Nephron (organoid): ENCODE measurements around the gene PNPLA6.
"Not testable (repeated sequence)": the region's sequence is repeated elsewhere in the genome, so short reads cannot be mapped to it uniquely, and the experiment has no call there.

Experiments
- H3K27ac Mint-ChIP-seq, 3 experiments: 2 replicates each; pipeline ENCODE4 v1.8.0; 2020; ENCODE audit warnings: mixed read lengths in 3 of 3, mild to moderate bottlenecking in 2 of 3, moderate library complexity in 1 of 3
- H3K27me3 Mint-ChIP-seq: 2 replicates; pipeline ENCODE4 v1.8.0; 2021; ENCODE audit warnings: low read depth, mild to moderate bottlenecking, moderate library complexity, mixed read lengths
- H3K36me3 Mint-ChIP-seq: 2 replicates; pipeline ENCODE4 v1.8.0; 2020; ENCODE audit warnings: low read depth, mixed read lengths
- H3K4me1 Mint-ChIP-seq: 2 replicates; pipeline ENCODE4 v1.8.0; 2020; ENCODE audit warnings: mixed read lengths
- H3K4me3 Mint-ChIP-seq, 3 experiments: 2 replicates each; pipeline ENCODE4 v1.8.0; 2020; ENCODE audit warnings: mild to moderate bottlenecking in 3 of 3, mixed read lengths in 3 of 3, moderate library complexity in 2 of 3
- H3K9me3 Mint-ChIP-seq: 2 replicates; pipeline ENCODE4 v1.8.0; 2020; ENCODE audit warnings: mixed read lengths
- TF ChIP-seq, protein P1 (sequence below), 3 experiments: fragments of 200-600 bp; sonication (generic); IDR thresholded peaks; one replicate each; pipeline ENCODE4 v1.5.0; 2021; ENCODE audit warnings: antibody characterized with exemption in 3 of 3; ENCODE audit not compliant: unreplicated experiment in 3 of 3

Gene PNPLA6

DNA sequence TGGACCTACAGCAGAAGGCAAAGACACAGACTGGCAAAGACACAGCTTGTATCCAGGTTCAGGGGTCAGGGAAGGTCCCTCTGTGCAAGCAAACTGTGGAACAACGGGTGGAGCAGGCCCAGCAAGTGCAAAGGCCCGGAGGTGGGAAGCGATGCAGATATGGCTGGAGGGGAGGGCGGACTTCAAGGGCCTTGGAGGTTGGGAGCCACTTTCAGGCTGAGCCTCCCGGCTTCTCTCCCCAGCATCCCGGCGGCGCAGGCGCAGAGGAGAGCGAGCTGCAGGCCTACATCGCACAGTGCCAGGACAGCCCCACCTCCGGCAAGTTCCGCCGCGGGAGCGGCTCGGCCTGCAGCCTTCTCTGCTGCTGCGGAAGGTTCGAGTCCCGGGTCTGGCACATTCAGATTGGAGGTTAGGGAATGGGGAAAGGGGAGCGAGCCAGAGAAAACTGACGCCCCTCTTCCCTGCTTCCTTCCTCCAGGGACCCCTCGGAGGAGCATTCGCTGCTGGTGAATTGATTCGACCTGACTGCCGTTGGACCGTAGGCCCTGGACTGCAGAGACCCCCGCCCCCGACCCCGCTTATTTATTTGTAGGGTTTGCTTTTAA, 2.1 kb upstream of the PNPLA6 start:
- Mint-ChIP-seq H3K36me3 (peaks cover 8% of the 10 kb centered on the region), H3K27ac (peak overlapping the region; percentile 97 to 99 (median 97))
- TF ChIP-seq, protein P1, sequence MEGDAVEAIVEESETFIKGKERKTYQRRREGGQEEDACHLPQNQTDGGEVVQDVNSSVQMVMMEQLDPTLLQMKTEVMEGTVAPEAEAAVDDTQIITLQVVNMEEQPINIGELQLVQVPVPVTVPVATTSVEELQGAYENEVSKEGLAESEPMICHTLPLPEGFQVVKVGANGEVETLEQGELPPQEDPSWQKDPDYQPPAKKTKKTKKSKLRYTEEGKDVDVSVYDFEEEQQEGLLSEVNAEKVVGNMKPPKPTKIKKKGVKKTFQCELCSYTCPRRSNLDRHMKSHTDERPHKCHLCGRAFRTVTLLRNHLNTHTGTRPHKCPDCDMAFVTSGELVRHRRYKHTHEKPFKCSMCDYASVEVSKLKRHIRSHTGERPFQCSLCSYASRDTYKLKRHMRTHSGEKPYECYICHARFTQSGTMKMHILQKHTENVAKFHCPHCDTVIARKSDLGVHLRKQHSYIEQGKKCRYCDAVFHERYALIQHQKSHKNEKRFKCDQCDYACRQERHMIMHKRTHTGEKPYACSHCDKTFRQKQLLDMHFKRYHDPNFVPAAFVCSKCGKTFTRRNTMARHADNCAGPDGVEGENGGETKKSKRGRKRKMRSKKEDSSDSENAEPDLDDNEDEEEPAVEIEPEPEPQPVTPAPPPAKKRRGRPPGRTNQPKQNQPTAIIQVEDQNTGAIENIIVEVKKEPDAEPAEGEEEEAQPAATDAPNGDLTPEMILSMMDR (IDR thresholded peaks at IDR 0.05; ENCODE audit: unreplicated experiment in 3 of 3) = no peak

DNA sequence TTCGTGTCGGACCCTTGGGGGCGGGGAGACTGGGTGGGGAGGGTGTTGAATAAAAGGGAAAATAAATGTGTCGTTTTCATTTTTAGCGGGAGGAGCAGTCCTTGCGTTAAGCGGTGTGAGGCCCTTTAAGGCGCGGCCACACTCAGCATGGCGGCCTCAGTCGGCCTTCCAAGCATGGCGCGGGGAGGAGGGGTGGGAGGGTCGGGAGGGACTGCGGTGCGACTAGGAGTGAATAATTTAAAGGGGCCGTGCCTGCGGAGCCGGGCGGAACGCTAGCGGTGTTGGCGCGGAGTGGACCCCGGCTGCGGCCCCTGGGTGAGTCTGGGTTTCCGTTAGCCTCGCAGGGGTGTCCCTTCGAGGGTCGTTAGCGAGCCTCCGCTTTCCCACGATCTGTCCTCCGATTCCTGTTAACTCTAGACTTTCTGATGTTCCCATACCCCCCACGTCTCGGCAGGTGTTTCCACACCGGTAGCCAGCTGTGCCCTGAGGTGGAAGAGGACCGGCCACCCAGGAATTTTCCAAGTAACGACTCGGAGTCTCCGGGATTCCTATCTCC, 1.5 kb upstream of the PNPLA6 start:
- TF ChIP-seq, protein P1 (IDR thresholded peaks at IDR 0.05; ENCODE audit: unreplicated experiment in 3 of 3) = no peak
- no peaks in the 10 kb centered on the region for H3K27me3 Mint-ChIP-seq
- peak overlapping the region; percentile 97 to 99 (median 97) for H3K27ac Mint-ChIP-seq
- peaks cover 4% of the 10 kb centered on the region for H3K4me1 Mint-ChIP-seq
- peak overlapping the region; percentile 95 to 100 (median 99) for H3K4me3 Mint-ChIP-seq
- no peaks in the 10 kb centered on the region for H3K9me3 Mint-ChIP-seq
- peaks cover 12% of the 10 kb centered on the region for H3K36me3 Mint-ChIP-seq

More for the DNA sequence above, 2.1 kb upstream of the PNPLA6 start:
- Mint-ChIP-seq H3K27me3 (no peaks in the 10 kb centered on the region), H3K4me1 (peaks cover 4% of the 10 kb centered on the region), H3K4me3 (peak overlapping the region; percentile 95 to 100 (median 99)), H3K9me3 (no peaks in the 10 kb centered on the region)

- Mint-ChIP-seq H3K9me3 (no peaks in the 10 kb centered on the region), H3K4me1 (peaks cover 4% of the 10 kb centered on the region), H3K4me3 (peak overlapping the region; percentile 95 to 100 (median 99)), H3K36me3 (peaks cover 10% of the 10 kb centered on the region), H3K27me3 (no peaks in the 10 kb centered on the region), H3K27ac (peak overlapping the region; percentile 97 to 99 (median 97))
- TF ChIP-seq, protein P1 (IDR thresholded peaks at IDR 0.05; ENCODE audit: unreplicated experiment in 3 of 3) = no peak
These were observed 928 bp upstream of the PNPLA6 start for GRCh38 chr19:7534531-7535046.

DNA sequence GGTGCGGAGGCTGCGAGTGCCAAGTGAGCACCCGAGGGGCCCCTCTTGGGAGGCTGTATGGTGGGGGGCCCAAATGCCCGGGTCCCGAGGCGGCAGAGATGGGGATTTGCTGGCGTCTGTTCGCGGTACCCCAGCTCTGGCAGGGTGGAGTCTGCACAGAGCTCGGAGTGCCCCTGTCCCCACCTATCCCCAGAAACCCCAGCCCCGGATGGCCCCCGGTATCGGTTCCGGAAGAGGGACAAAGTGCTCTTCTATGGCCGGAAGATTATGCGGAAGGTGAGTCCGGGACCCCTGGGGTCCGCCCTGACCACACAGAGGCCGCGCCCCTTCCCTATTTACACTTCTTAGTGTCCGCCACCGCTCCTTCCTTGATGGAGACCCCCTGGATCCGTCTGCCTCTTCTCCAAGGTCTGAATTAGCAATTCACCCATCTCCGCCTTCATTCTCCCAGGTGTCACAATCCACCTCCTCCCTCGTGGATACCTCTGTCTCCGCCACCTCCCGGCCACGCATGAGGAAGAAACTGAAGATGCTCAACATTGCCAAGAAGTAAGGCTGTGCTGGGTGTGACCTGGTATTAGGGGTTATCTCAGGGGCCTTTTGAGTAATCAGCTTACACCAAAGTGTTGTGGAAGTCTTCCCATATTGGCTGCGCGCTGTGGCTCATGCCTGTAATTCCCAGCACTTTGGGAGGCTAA, 630 bp downstream of the PNPLA6 start:
- Mint-ChIP-seq H3K4me1 (peaks cover 4% of the 10 kb centered on the region), H3K27ac (peak overlapping the region; percentile 46 to 56 (median 55)), H3K36me3 (peaks cover 16% of the 10 kb centered on the region), H3K4me3 (peak overlapping the region; percentile 95 to 100 (median 99)), H3K27me3 (no peaks in the 10 kb centered on the region), H3K9me3 (no peaks in the 10 kb centered on the region)
- TF ChIP-seq, protein P1 (IDR thresholded peaks at IDR 0.05; ENCODE audit: unreplicated experiment in 3 of 3) = no peak

DNA sequence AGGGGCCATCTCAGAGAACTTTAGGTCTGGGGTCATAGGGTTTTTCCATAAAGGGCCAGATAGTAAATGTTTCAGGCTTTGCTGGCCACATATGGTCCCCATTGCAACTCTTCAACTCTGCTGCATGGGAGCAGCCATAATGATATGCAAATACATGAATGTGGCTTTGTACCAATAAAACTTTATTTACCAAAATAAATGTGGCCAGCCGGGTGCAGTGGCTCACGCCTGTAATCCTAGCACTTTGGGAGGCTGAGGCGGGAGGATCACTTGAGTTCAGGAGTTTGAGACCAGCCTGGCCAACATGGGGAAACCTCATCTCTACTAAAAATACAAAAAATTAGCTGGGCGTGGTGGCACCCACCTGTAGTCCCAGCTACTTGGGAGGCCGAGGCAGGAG, 3.5 kb downstream of the PNPLA6 start:
- H3K27me3 Mint-ChIP-seq, H3K9me3 Mint-ChIP-seq, H3K27ac Mint-ChIP-seq, H3K4me1 Mint-ChIP-seq: not testable (repeated sequence)
- peaks cover 32% of the 10 kb centered on the region for H3K36me3 Mint-ChIP-seq
- peak overlapping the region in 1 of 3 experiments; percentile 52 for H3K4me3 Mint-ChIP-seq

- no peak overlapping the region for H3K27ac Mint-ChIP-seq
- no peaks in the 10 kb centered on the region for H3K27me3 Mint-ChIP-seq
- H3K4me1 Mint-ChIP-seq = peaks cover 4% of the 10 kb centered on the region
- no peaks in the 10 kb centered on the region for H3K9me3 Mint-ChIP-seq
- TF ChIP-seq, protein P1 (IDR thresholded peaks at IDR 0.05; ENCODE audit: unreplicated experiment in 3 of 3) = no peak
- H3K36me3 Mint-ChIP-seq = peaks cover 35% of the 10 kb centered on the region
- H3K4me3 Mint-ChIP-seq = no peak overlapping the region
These were observed 4.4 kb downstream of the PNPLA6 start for GRCh38 chr19:7539827-7540425.
